GM12878 (cell line): ENCODE measurements around the gene ABCA13.

Experiments
- BCLAF1 ChIP-seq: fragments of 450-650 bp; IDR thresholded peaks from 2 replicates; pipeline ENCODE4 v1.6.1; 2017; ENCODE audit warnings: antibody characterized with exemption, mild to moderate bottlenecking, moderate library complexity
- CHD2 ChIP-seq: IDR thresholded peaks from 2 replicates; pipeline ENCODE4 v1.6.1; 2011; ENCODE audit warnings: low read depth, low read length, improper control_type of control experiment, borderline replicate concordance
- CTCF ChIP-seq, 3 experiments: IDR thresholded peaks in 2 of 3; conservative IDR thresholded peaks in 1 of 3; 2 replicates each; pipeline ENCODE4 v1.5.1; 2011; ENCODE audit warnings: low read depth in 3 of 3, low read length in 3 of 3, mild to moderate bottlenecking in 3 of 3, control low read depth in 2 of 3, moderate library complexity in 2 of 3, inconsistent platforms in 1 of 3, mixed read lengths in 1 of 3; ENCODE audit not compliant: control insufficient read depth in 2 of 3, insufficient read depth in 1 of 3; ENCODE audit errors: extremely low read depth in 1 of 3
- MYC ChIP-seq: IDR thresholded peaks from 2 replicates; pipeline ENCODE4 v1.6.1; 2011; ENCODE audit warnings: mild to moderate bottlenecking, low read length, moderate library complexity, inconsistent platforms; ENCODE audit not compliant: insufficient read depth, insufficient replicate concordance, insufficient read length, severe bottlenecking
- POLR2A ChIP-seq: IDR thresholded peaks from 2 replicates; pipeline ENCODE4 v1.6.1; 2011; ENCODE audit warnings: low read depth, mild to moderate bottlenecking, low read length
- POLR2AphosphoS5 ChIP-seq: IDR thresholded peaks from 2 replicates; pipeline ENCODE4 v1.6.1; 2011; ENCODE audit warnings: mild to moderate bottlenecking, low read length, inconsistent platforms
- SUZ12 ChIP-seq: fragments of 200-600 bp; sonication (generic); IDR thresholded peaks from one replicate; pipeline ENCODE4 v1.6.1; 2018; ENCODE audit warnings: antibody characterized with exemption, mild to moderate bottlenecking; ENCODE audit not compliant: unreplicated experiment
- TBL1XR1 ChIP-seq: IDR thresholded peaks from 2 replicates; pipeline ENCODE4 v1.6.1; 2012; ENCODE audit warnings: low read depth, low read length, improper control_type of control experiment
- YY1 ChIP-seq: IDR thresholded peaks from 2 replicates; pipeline ENCODE4 v1.6.1; 2011; ENCODE audit warnings: low read depth, mild to moderate bottlenecking, low read length

GRCh38 chr7:48148311-48148710 is 22.9 kb upstream of the ABCA13 start:
- TF ChIP-seq CTCF (IDR thresholded peaks at IDR 0.05 in 2 of 3, conservative IDR thresholded peaks at IDR 0.05 in 1 of 3; ENCODE audit: control insufficient read depth in 2 of 3, extremely low read depth in 1 of 3, insufficient read depth in 1 of 3, low read depth in 3 of 3, low read length in 3 of 3) (no peak), BCLAF1 (no peak), CHD2 (no peak), POLR2A (no peak), MYC (no peak), YY1 (no peak), SUZ12 (no peak), POLR2AphosphoS5 (no peak), TBL1XR1 (no peak)
